Anterior cingulate cortex (tissue), 58 donors: ENCODE results near the gene CMBL.
"Not testable (repeated sequence)": the region's sequence is repeated elsewhere in the genome, so short reads cannot be mapped to it uniquely, and the experiment has no call there.

Experiments used
- DNase-seq, 58 donors: peaks; one replicate each; lab custom pipeline; 2025; lab: John Stamatoyannopoulos, UW

Gene CMBL

GRCh38 chr5:10289353-10289752 is 18.3 kb downstream of the CMBL start:
- DNase-seq, result peak in 7 of 58 donors; percentile 4 to 41 (median 22)

DNA sequence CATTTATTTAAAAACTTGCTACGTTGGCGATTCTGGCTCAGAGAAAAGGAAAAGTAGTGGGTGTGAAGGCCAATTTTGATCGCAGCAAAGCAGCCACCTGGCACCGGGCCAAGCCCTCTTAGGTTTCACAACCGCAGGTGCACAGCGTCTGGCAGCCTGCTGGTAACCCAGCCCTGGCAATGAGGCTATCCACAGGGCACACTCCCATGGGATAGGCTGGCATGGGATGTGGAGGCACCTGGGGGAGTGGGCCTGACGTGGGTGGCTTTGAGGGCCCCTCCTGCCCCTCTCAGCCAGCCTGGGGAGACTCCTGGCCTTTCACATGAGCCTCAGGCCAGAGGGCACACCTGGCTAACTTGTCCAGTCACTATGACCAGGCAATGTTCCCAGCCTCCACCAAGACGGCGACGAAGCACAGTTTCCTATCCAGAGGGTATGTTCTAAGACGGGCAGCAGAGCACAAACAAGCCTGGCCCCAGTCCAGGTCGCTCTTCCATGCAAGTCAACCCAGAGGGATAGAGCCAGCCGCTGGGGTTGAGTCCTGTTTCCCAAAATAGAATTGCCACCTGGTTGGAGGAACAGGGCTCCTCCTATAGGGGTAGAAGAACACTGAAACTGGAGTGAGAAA is 19.0 kb downstream of the CMBL start:
- DNase-seq, result peak in 8 of 58 donors; percentile 9 to 38 (median 14)

GRCh38 chr5:10286862-10287227 is 20.9 kb downstream of the CMBL start:
- peak in 16 of 58 donors; percentile 10 to 69 (median 48) for DNase-seq

DNA sequence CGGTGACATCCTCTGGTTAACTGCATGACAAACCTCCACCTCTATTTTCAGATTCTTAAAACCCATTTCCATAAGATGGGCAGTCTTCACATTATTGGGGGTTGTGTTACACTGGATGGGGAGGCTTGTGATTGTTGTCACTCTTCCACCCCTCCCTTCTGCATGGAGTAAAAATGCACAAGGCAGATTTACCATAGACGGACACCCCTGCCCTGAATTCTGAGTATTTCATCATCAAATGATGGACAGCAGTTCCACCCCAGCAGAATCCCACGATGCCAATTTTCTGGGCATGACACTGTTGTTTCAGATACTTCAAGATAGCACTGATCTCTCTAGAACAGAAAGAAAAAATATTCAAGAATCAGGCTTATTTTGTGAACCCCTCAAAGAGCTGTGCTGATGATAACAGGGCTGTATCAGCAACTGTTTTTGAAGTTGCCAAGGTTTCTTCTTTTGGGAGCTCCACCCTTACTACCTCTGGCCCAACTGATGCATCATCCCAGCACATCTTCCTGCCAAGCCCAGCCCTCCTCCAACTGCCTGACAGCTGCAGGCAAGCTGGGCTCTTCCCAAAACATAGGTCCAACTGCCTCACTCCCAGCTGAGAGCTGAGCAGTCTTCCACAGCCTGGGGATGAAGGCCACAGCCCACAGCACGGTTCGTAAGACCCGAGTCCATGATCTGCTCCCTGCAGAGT is 21.4 kb downstream of the CMBL start:
- peak in 17 of 58 donors; percentile 14 to 68 (median 50) for DNase-seq

GRCh38 chr5:10285362-10285761 is 22.3 kb downstream of the CMBL start:
- DNase-seq, result peak in 1 of 58 donors; percentile 16

- peak; percentile 7 to 91 (median 73) for DNase-seq
These were observed 23.6 kb downstream of the CMBL start for GRCh38 chr5:10283927-10284635.

GRCh38 chr5:10279925-10280720 is 27.6 kb downstream of the CMBL start:
- no peak for DNase-seq

DNA sequence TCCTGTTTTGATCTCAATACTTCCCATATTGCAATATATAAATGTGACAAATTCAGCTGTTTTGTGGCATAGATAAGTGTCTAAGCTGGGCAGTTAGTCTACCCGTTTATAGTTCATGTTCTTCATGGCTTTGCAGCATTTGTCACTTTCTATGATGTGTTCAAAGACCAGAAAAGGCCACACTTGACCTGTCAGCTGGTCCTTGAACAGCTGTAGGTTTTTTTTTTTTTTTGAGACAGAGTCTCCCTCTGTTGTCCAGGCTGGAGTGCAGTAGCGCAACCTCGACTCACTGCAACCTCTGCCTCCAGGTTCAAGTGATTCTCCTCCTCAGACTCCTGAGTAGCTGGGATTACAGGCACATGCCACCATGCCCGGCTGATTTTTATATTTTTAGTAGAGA is 28.4 kb downstream of the CMBL start:
- no peak for DNase-seq

- DNase-seq, result no peak
These were observed 28.9 kb downstream of the CMBL start for GRCh38 chr5:10278658-10279279.

- DNase-seq, result no peak
These were observed 29.7 kb downstream of the CMBL start for GRCh38 chr5:10277773-10278630.

DNA sequence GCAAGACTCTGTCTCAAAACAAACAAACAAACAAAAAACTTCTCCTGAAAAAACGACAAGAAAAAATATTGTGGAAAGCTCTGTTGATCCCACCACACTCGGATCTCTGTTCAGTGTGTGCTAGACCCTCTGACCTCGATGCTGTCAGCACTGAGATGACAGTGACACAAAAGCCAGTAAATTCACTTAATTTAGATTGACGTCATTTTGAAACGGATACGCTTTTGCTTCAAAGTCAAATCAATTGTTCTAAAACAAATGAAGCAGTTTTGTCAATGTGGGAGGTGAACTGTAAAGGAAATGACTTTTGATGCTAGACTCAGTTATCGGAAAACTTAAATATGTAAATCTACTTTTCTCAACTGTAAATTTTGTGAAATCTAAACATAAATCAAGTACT is 31.0 kb downstream of the CMBL start:
- DNase-seq, result no peak

DNA sequence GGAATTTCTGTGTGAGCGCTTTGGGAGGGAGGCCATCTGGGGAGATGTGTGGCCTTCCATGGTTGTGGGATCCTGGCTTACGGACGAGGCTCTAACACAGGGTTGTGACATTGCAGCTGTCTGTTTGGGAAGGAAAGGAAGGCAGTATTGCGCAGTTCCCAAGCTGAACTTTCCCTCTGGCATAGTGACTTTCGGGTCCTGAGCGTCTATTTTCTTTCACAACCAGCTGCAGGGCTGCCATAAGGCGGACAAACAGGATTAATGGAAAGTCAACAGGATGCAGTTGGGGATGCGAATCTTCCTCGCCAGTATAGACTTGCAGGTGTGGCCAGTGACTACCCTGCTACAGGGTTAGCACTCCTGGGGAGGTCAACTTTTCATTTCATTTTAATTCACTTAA is 31.7 kb downstream of the CMBL start:
- DNase-seq, result no peak

- DNase-seq, result no peak
These were observed 32.2 kb downstream of the CMBL start for GRCh38 chr5:10275460-10275859.

DNA sequence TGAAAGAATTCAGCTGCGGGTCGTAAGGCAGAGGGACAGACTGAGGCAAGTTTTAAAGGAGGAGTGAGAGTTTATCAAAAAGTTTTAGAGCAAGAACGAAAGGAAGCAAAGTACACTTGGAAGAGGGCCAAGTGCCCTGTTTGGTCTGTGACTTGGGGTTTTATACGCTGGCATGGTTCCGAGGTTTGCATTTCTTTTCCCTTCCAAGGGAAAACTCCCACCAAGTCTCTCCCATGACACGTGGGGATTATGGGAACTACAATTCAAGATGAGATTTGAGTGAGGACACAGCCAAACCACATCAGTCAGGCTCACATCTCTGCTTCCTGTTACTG is 34.9 kb downstream of the CMBL start:
- not testable (repeated sequence) for DNase-seq

DNA sequence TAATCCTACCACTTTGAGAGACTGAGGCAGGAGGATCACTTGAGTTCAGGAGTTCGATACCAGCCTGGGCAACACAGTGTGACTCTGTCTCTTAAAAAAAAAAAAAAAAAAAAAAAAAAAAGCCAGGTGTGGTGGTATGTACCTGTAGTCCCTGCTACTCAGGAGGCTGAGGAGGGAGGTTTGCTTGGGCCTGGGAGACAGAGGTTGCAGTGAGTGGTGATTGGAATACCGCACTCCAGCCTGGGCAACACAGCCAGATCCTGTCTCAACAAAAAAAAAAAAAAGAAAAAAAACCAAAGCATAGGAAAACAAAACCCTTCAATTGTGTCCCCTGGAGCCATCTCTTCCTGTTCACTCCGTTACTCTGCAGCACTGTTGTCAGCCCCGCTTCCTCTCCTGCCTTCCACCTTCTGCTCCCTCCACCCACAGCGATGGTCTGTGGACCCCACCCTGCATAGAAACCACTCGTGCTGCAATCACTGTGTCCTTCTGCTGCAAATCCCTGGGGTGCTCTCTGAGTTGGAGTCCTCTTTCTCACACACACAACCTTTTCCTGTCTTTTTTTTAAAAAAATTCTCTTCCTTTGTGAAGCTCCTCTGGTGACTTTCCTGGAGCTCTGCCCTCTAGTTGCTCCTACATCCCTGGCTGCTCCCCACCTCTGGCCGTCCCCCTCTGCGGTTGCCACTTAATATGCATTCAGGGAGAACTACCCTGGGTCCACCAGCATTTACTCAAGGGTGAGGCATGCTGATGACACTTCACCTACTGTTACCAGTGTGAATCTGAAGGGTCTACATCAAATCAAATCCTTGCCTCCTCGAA is 35.4 kb downstream of the CMBL start:
- DNase-seq, result no peak

GRCh38 chr5:10268100-10268499 is 39.6 kb downstream of the CMBL start:
- DNase-seq, result no peak

DNA sequence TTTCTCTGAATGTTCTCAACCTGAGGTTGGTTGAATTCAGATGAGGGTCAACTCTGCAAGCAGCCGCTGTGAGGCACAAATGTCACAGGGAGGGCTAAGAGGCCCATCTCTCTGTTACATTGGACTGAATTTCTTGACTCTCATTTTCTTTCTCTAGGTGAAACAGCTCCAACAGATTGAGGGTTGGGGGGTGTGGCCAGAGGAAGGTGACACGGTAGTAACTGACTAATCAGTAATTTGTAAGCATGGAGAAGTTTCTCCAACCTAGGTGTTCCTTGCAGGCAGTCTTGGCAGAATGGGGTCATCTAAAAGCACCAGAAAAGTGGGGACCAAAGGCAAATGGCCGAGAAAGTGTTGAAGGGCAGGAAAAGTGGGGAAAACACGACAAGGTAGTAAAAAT is 40.9 kb downstream of the CMBL start:
- DNase-seq, result no peak

DNA sequence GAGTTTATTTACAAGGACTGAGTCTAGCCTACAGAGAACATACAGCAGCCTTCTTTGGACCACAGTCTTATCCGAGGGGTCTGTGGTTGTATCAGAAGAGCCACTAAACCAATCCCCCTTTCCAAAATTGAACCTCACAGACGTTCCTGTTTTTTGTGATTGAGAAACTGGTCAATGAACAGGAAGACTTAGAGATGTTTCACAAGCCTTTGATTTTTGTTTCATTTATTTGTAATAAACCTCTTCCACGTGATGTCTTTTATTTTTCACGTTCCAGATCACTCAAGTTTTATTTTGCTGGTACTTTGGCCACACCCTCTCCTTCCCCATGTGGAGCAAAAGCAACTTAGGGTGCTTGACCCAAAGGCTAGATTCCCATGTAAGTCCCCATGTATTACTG is 41.6 kb downstream of the CMBL start:
- no peak for DNase-seq
